ENCODE results near the gene TMC5. TPM values are rescaled to one million over a fixed set of nuclear protein-coding genes. Genes with fewer than 3 reads are reported as not detected.

Gene TMC5
- total and polyA plus RNA-seq, 9 donors: 0.35 to 5.5 (median 0.83) TPM; not detected in 2

- 93% methylated on average over 4 of the region's 4 CpGs for WGBS, 3 donors
- H3K9me3 ChIP-seq: no peaks in the 10 kb centered on the region
- H3K27me3 ChIP-seq: no peaks in the 10 kb centered on the region
- intact Hi-C loops (cut with DNase I): no loop called here
- DNase-seq: no peak
- H3K27ac ChIP-seq: no peak overlapping the region
- H3K36me3 ChIP-seq: no peaks in the 10 kb centered on the region
- TF ChIP-seq CTCF (IDR thresholded peaks at IDR 0.05): no peak
- TF ChIP-seq POLR2A (IDR thresholded peaks at IDR 0.05): no peak
- TF ChIP-seq EP300 (IDR thresholded peaks at IDR 0.05): no peak
- H3K4me3 ChIP-seq: no peak overlapping the region
- H3K4me1 ChIP-seq (ENCODE audit: insufficient read depth): no peaks in the 10 kb centered on the region
Observed at GRCh38 chr16:19513377-19514053, 95.8 kb downstream of the TMC5 start.

GRCh38 chr16:19515757-19516156, 98.1 kb downstream of the TMC5 start:
- Histone ChIP-seq H3K4me3 (no peak overlapping the region), H3K27me3 (no peaks in the 10 kb centered on the region), H3K4me1 (ENCODE audit: insufficient read depth) (peaks cover 2% of the 10 kb centered on the region), H3K27ac (no peak overlapping the region), H3K36me3 (no peaks in the 10 kb centered on the region), H3K9me3 (no peaks in the 10 kb centered on the region)
- DNase-seq: no peak
- no peak for TF ChIP-seq EP300 (IDR thresholded peaks at IDR 0.05)
- TF ChIP-seq POLR2A (IDR thresholded peaks at IDR 0.05): no peak
- intact Hi-C loops (cut with DNase I): no loop called here
- WGBS, 3 donors: 95 to 96% (median 96%) methylated on average over 2 of the region's 2 CpGs

GRCh38 chr16:19517424-19518089, 99.9 kb downstream of the TMC5 start:
- H3K27ac ChIP-seq: no peak overlapping the region
- no peaks in the 10 kb centered on the region for H3K9me3 ChIP-seq
- H3K4me3 ChIP-seq: no peak overlapping the region
- peaks cover 3% of the 10 kb centered on the region for H3K4me1 ChIP-seq (ENCODE audit: insufficient read depth)
- 87 to 90% (median 89%) methylated on average over 8 of the region's 8 CpGs for WGBS, 3 donors
- no peaks in the 10 kb centered on the region for H3K36me3 ChIP-seq
- intact Hi-C loops (cut with DNase I): no loop called here
- H3K27me3 ChIP-seq: no peaks in the 10 kb centered on the region
- no peak for DNase-seq
- TF ChIP-seq EP300 (IDR thresholded peaks at IDR 0.05) (no peak), POLR2A (IDR thresholded peaks at IDR 0.05) (no peak), CTCF (IDR thresholded peaks at IDR 0.05) (no peak)

- H3K36me3 ChIP-seq: no peaks in the 10 kb centered on the region
- peaks cover 5% of the 10 kb centered on the region for H3K4me1 ChIP-seq (ENCODE audit: insufficient read depth)
- no peak for DNase-seq
- no peak overlapping the region for H3K27ac ChIP-seq
- no peak overlapping the region for H3K4me3 ChIP-seq
- no peaks in the 10 kb centered on the region for H3K9me3 ChIP-seq
- no peaks in the 10 kb centered on the region for H3K27me3 ChIP-seq
- intact Hi-C loops (cut with DNase I): no loop called here
- WGBS, 3 donors: 46 to 59% (median 58%) methylated on average over 2 of the region's 2 CpGs
- TF ChIP-seq EP300 (IDR thresholded peaks at IDR 0.05) (no peak), POLR2A (IDR thresholded peaks at IDR 0.05) (no peak), CTCF (IDR thresholded peaks at IDR 0.05) (no peak)
Observed at GRCh38 chr16:19518388-19518787, 100.7 kb downstream of the TMC5 start.

GRCh38 chr16:19520861-19521331, 103.2 kb downstream of the TMC5 start:
- TF ChIP-seq POLR2A (IDR thresholded peaks at IDR 0.05) (no peak), CTCF (IDR thresholded peaks at IDR 0.05) (no peak), EP300 (IDR thresholded peaks at IDR 0.05) (no peak)
- intact Hi-C loops (cut with DNase I): no loop called here
- 1 to 3% (median 2%) methylated on average over 8 of the region's 8 CpGs for WGBS, 3 donors
- no peak for DNase-seq
- Histone ChIP-seq H3K4me1 (ENCODE audit: insufficient read depth) (peaks cover 13% of the 10 kb centered on the region), H3K4me3 (peak overlapping the region; percentile 78), H3K9me3 (no peaks in the 10 kb centered on the region), H3K36me3 (no peaks in the 10 kb centered on the region), H3K27ac (peak overlapping the region in 1 of 2 donors; percentile 78), H3K27me3 (no peaks in the 10 kb centered on the region)
